T47D (cell line): ENCODE results near the gene PWWP2B.

Source experiments
- DNase-seq, 2 experiments: peaks; one replicate each; pipeline versions ENCODE4 v3.0.0 to v3.0.0-alpha.2; 2011 to 2012; ENCODE audit warnings: low read depth in 1 of 2, low spot score in 1 of 2
- JUND ChIP-seq: IDR thresholded peaks from 2 replicates; pipeline ENCODE4 v1.6.1; 2012; ENCODE audit warnings: low read depth
- in situ Hi-C: cut with HindIII; loops from 2 replicates; pipeline ENCODE4 v1.10.0; 2016; ENCODE audit warnings: low sequenced_read_pairs, low pct_unique_long_range_greater_than_20kb

PWWP2B gene

GRCh38 chr10:132411561-132412253, 14.7 kb downstream of the PWWP2B start:
- DNase-seq: peak in 1 of 2 experiments; percentile 71
- in situ Hi-C loops: no loop called here

GRCh38 chr10:132412316-132413192, 15.6 kb downstream of the PWWP2B start:
- no peak for DNase-seq
- TF ChIP-seq JUND: no peak
- in situ Hi-C loops: no loop called here

More at GRCh38 chr10:132411561-132412253, 14.7 kb downstream of the PWWP2B start:
- no peak for TF ChIP-seq JUND

- in situ Hi-C loops: no loop called here
- TF ChIP-seq JUND: no peak
- DNase-seq: no peak
Observed at GRCh38 chr10:132413226-132414205, 16.5 kb downstream of the PWWP2B start.

GRCh38 chr10:132414402-132415016, 17.5 kb downstream of the PWWP2B start:
- DNase-seq: no peak
- no peak for TF ChIP-seq JUND
- in situ Hi-C loops: no loop called here

- DNase-seq: no peak
- TF ChIP-seq JUND: no peak
- in situ Hi-C loops: no loop called here
Observed at GRCh38 chr10:132415255-132415654, 18.3 kb downstream of the PWWP2B start.

GRCh38 chr10:132415956-132416355, 19.0 kb downstream of the PWWP2B start:
- DNase-seq: no peak
- in situ Hi-C loops: no loop called here
- TF ChIP-seq JUND: no peak

GRCh38 chr10:132416566-132417256, 19.7 kb downstream of the PWWP2B start:
- TF ChIP-seq JUND: no peak
- DNase-seq: no peak
- in situ Hi-C loops: no loop called here

GRCh38 chr10:132417257-132417910, 20.4 kb downstream of the PWWP2B start:
- DNase-seq: no peak
- in situ Hi-C loops: no loop called here
- TF ChIP-seq JUND: no peak

- in situ Hi-C loops: no loop called here
- no peak for TF ChIP-seq JUND
- DNase-seq: no peak
Observed at GRCh38 chr10:132417957-132418441, 21.0 kb downstream of the PWWP2B start.

GRCh38 chr10:132418527-132419416, 21.8 kb downstream of the PWWP2B start:
- TF ChIP-seq JUND: no peak
- in situ Hi-C loops: no loop called here
- DNase-seq: peak; percentile 89 to 93
